HG03469 (cell line): Measurements from ENCODE around the gene GPLD1.
"Not testable (repeated sequence)": the region's sequence is repeated elsewhere in the genome, so short reads cannot be mapped to it uniquely, and the experiment has no call there.

Experiments
- ATAC-seq: cut with Tn5 transposase; IDR thresholded peaks from one replicate; pipeline ENCODE4 v1.9.1; 2021; ENCODE audit warnings: mild to moderate bottlenecking, moderate library complexity, moderate number of reproducible peaks; ENCODE audit not compliant: unreplicated experiment

GPLD1 gene

GRCh38 chr6:24385536-24386269 lies 103.7 kb downstream of the GPLD1 start:
- no peak for ATAC-seq

DNA sequence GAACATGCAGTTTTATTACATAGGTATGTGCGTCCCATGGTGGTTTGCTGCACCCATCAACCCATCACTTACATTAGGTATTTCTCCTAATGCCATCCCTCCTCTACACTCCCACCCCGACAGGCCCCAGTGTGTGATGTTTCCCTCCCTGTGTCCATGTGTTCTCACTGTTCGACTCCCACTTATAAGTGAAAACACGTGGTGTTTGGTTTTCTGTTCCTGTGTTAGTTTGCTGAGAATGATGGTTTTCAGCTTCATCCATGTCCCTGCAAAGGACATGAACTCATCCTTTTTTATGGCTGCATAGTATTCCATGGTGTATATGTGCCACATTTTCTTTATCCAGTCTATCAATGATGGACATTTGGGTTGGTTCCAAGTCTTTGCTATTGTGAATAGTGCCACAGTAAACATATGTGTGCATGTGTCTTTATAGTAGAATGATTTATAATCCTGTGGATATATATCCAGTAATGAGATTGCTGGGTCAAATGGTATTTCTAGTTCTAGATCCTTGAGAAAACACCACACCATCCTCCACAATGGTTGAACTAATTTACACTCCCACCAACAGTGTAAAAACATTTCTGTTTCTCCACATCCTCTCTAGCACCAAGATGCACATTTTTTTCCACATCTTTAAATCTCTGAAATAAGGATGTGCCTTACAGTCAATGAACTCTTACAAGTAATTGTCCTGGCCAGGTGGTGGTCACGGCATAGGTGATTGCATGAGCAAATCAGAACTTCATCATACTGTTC lies 104.8 kb downstream of the GPLD1 start:
- not testable (repeated sequence) for ATAC-seq

DNA sequence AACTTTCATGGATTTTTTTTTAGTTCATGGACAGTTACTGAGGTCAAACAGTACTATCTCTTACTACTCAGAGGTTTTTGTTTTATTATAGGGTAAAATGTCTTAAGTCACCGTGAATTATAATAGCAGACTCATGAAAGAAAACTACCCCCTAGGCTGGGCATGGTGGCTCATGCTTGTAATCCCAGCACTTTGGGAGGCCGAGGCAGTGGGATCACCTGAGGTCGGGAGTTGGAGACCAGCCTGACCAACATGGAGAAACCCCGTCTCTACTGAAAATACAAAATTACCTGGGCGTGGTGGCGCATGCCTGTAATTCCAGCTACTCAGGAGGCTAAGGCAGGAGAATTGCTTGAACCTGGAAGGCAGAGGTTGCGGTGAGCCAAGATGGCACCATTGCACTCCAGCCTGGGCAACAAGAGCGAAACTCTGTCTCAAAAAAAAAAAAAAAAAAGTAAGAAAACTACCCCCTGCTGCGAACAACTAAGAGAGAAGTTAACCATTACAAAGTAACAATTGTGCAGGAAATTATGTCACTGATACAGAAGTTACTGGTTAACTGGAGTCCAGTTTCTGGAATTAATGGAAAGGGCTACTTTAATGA lies 106.4 kb downstream of the GPLD1 start:
- ATAC-seq, result not testable (repeated sequence)

DNA sequence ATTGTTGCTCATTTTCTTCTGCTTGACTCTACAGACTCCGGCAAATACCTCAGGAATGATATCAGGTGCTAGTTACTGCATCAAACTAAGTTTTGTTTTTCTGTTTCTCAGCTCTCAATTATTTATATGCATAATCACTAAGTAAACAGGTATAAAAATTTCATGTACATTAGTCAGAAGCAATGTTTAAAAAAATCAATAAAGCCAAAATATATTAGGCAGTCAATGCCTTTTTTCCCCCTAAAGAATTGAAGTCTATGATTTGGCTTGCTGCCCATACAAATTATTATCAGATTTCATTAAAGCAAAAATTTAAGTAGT lies 107.2 kb downstream of the GPLD1 start:
- ATAC-seq, result no peak

DNA sequence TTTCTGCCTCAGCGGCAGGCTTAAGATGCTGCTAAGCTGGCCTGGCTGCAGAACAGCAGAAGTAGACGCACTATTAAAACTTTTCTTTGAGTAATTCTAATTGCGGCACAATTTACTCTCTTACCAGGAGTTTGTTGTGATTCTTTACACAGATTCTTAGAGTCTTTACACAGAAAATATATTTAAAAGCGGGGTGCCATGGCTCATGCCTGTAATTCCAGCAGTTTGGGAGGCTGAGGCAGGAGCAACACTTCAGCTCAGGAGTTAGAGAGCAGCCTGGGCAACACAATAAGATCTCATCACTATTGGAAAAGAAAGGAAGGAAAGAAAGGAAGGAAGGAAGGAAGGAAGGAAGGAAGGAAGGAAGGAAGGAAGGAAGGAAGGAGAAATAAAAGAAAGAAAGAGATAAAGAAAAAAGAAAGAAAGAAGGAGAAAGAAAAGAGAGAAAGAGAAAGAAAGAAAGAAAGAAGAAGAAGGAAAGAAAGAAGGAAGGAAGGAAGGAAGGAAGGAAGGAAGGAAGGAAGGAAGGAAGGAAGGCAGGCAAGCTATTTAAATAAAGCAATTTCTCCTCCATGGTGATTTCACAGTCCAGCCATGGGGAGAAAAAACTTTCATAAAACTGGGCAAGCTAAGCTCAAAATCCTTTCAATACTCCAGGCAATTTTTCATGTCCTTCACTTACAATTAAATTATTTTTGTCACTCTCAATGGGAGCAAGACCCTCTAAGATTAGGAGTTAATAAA lies 107.7 kb downstream of the GPLD1 start:
- no peak for ATAC-seq

- no peak for ATAC-seq
Observed at GRCh38 chr6:24378473-24379097, 110.8 kb downstream of the GPLD1 start.
